ENCODE measurements around the gene RABGAP1L. TPM values are rescaled to one million over a fixed set of nuclear protein-coding genes. Genes with fewer than 3 reads are reported as not detected.

RABGAP1L gene
- total and polyA plus RNA-seq, 10 of the 15 experiments (the other 5 are each of a cell fraction or from before 2014, with no cell fraction given), result 5.8 to 194 (median 113) TPM

DNA sequence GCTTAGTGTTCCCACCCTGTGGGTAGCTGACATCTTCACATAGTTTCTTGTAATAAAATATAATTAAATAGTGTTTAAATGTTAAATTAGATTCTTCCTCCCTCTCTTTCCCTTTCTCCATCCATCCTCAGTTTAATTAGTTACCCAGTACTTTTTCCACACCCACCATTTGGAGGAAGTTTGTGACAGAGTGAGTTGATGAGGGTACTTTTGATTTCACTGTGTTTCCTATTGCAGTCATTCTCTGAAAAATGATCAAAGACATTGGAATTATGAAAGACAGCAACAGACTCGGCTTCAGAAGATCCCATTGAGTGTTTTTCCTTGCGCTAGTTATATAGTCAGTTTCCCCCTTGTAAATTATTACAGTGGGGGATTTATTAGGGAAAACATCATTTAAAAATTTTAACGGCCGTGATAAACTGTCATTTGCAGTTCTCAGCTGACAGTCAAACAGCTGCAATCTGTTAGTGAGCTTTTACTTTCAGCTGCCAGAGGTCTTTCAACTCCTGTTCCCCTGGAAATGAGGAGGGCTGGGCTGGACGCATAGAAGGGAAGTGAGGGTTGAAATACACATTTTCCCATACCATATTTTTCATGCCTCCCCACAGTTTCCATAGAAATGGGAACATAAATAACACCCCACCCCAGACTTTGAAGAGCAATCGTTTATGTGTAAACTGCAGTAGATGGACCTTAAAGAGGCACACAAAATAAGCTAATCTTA lies 779.1 kb downstream of the RABGAP1L start (continued):
- TF ChIP-seq YBX1 (IDR thresholded peaks at IDR 0.05), result no peak
- TF ChIP-seq, protein P1, sequence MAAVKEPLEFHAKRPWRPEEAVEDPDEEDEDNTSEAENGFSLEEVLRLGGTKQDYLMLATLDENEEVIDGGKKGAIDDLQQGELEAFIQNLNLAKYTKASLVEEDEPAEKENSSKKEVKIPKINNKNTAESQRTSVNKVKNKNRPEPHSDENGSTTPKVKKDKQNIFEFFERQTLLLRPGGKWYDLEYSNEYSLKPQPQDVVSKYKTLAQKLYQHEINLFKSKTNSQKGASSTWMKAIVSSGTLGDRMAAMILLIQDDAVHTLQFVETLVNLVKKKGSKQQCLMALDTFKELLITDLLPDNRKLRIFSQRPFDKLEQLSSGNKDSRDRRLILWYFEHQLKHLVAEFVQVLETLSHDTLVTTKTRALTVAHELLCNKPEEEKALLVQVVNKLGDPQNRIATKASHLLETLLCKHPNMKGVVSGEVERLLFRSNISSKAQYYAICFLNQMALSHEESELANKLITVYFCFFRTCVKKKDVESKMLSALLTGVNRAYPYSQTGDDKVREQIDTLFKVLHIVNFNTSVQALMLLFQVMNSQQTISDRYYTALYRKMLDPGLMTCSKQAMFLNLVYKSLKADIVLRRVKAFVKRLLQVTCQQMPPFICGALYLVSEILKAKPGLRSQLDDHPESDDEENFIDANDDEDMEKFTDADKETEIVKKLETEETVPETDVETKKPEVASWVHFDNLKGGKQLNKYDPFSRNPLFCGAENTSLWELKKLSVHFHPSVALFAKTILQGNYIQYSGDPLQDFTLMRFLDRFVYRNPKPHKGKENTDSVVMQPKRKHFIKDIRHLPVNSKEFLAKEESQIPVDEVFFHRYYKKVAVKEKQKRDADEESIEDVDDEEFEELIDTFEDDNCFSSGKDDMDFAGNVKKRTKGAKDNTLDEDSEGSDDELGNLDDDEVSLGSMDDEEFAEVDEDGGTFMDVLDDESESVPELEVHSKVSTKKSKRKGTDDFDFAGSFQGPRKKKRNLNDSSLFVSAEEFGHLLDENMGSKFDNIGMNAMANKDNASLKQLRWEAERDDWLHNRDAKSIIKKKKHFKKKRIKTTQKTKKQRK (IDR thresholded peaks at IDR 0.05; ENCODE audit: low read depth, low read length), result no peak
- TF ChIP-seq SMC3 (IDR thresholded peaks at IDR 0.05; ENCODE audit: borderline replicate concordance, low read length), result no peak
- no peak for TF ChIP-seq STAT3 (IDR thresholded peaks at IDR 0.05; ENCODE audit: low read depth, low read length)
- TF ChIP-seq, protein P2, sequence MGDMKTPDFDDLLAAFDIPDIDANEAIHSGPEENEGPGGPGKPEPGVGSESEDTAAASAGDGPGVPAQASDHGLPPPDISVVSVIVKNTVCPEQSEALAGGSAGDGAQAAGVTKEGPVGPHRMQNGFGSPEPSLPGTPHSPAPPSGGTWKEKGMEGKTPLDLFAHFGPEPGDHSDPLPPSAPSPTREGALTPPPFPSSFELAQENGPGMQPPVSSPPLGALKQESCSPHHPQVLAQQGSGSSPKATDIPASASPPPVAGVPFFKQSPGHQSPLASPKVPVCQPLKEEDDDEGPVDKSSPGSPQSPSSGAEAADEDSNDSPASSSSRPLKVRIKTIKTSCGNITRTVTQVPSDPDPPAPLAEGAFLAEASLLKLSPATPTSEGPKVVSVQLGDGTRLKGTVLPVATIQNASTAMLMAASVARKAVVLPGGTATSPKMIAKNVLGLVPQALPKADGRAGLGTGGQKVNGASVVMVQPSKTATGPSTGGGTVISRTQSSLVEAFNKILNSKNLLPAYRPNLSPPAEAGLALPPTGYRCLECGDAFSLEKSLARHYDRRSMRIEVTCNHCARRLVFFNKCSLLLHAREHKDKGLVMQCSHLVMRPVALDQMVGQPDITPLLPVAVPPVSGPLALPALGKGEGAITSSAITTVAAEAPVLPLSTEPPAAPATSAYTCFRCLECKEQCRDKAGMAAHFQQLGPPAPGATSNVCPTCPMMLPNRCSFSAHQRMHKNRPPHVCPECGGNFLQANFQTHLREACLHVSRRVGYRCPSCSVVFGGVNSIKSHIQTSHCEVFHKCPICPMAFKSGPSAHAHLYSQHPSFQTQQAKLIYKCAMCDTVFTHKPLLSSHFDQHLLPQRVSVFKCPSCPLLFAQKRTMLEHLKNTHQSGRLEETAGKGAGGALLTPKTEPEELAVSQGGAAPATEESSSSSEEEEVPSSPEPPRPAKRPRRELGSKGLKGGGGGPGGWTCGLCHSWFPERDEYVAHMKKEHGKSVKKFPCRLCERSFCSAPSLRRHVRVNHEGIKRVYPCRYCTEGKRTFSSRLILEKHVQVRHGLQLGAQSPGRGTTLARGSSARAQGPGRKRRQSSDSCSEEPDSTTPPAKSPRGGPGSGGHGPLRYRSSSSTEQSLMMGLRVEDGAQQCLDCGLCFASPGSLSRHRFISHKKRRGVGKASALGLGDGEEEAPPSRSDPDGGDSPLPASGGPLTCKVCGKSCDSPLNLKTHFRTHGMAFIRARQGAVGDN (IDR thresholded peaks at IDR 0.05), result no peak
- TF ChIP-seq, protein P3, sequence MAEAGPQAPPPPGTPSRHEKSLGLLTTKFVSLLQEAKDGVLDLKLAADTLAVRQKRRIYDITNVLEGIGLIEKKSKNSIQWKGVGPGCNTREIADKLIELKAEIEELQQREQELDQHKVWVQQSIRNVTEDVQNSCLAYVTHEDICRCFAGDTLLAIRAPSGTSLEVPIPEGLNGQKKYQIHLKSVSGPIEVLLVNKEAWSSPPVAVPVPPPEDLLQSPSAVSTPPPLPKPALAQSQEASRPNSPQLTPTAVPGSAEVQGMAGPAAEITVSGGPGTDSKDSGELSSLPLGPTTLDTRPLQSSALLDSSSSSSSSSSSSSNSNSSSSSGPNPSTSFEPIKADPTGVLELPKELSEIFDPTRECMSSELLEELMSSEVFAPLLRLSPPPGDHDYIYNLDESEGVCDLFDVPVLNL (IDR thresholded peaks at IDR 0.05; ENCODE audit: low read depth, low read length), result no peak
- TF ChIP-seq, protein P4, sequence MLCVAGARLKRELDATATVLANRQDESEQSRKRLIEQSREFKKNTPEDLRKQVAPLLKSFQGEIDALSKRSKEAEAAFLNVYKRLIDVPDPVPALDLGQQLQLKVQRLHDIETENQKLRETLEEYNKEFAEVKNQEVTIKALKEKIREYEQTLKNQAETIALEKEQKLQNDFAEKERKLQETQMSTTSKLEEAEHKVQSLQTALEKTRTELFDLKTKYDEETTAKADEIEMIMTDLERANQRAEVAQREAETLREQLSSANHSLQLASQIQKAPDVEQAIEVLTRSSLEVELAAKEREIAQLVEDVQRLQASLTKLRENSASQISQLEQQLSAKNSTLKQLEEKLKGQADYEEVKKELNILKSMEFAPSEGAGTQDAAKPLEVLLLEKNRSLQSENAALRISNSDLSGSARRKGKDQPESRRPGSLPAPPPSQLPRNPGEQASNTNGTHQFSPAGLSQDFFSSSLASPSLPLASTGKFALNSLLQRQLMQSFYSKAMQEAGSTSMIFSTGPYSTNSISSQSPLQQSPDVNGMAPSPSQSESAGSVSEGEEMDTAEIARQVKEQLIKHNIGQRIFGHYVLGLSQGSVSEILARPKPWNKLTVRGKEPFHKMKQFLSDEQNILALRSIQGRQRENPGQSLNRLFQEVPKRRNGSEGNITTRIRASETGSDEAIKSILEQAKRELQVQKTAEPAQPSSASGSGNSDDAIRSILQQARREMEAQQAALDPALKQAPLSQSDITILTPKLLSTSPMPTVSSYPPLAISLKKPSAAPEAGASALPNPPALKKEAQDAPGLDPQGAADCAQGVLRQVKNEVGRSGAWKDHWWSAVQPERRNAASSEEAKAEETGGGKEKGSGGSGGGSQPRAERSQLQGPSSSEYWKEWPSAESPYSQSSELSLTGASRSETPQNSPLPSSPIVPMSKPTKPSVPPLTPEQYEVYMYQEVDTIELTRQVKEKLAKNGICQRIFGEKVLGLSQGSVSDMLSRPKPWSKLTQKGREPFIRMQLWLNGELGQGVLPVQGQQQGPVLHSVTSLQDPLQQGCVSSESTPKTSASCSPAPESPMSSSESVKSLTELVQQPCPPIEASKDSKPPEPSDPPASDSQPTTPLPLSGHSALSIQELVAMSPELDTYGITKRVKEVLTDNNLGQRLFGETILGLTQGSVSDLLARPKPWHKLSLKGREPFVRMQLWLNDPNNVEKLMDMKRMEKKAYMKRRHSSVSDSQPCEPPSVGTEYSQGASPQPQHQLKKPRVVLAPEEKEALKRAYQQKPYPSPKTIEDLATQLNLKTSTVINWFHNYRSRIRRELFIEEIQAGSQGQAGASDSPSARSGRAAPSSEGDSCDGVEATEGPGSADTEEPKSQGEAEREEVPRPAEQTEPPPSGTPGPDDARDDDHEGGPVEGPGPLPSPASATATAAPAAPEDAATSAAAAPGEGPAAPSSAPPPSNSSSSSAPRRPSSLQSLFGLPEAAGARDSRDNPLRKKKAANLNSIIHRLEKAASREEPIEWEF (IDR thresholded peaks at IDR 0.05; ENCODE audit: insufficient replicate concordance, low read depth, low read length), result no peak
- TF ChIP-seq, protein P5, sequence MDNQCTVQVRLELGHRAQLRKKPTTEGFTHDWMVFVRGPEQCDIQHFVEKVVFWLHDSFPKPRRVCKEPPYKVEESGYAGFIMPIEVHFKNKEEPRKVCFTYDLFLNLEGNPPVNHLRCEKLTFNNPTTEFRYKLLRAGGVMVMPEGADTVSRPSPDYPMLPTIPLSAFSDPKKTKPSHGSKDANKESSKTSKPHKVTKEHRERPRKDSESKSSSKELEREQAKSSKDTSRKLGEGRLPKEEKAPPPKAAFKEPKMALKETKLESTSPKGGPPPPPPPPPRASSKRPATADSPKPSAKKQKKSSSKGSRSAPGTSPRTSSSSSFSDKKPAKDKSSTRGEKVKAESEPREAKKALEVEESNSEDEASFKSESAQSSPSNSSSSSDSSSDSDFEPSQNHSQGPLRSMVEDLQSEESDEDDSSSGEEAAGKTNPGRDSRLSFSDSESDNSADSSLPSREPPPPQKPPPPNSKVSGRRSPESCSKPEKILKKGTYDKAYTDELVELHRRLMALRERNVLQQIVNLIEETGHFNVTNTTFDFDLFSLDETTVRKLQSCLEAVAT (IDR thresholded peaks at IDR 0.05), result no peak
- TF ChIP-seq ZSCAN29 (IDR thresholded peaks at IDR 0.05), result no peak
- TF ChIP-seq CREM (IDR thresholded peaks at IDR 0.05; ENCODE audit: low read depth), result no peak
- no peak for TF ChIP-seq CHD2 (IDR thresholded peaks at IDR 0.05; ENCODE audit: borderline replicate concordance, low read depth, low read length)
- no peak for TF ChIP-seq STAT1 (conservative IDR thresholded peaks at IDR 0.05)

Measured in GM12878 (cell line).